ENCODE data around the gene TRPM4.

TRPM4 gene

GRCh38 chr19:49231804-49232203 lies 74.2 kb downstream of the TRPM4 start:
- DNase-seq (ENCODE audit: low spot score): no peak

GRCh38 chr19:49233163-49233562 lies 75.6 kb downstream of the TRPM4 start:
- no peak for DNase-seq (ENCODE audit: low spot score)

GRCh38 chr19:49241769-49242168 lies 84.2 kb downstream of the TRPM4 start:
- DNase-seq (ENCODE audit: low spot score): no peak

- DNase-seq (ENCODE audit: low spot score): no peak
Measured at GRCh38 chr19:49243129-49243528, 85.5 kb downstream of the TRPM4 start.

GRCh38 chr19:49243726-49244125 lies 86.1 kb downstream of the TRPM4 start:
- no peak for DNase-seq (ENCODE audit: low spot score)

GRCh38 chr19:49244256-49244655 lies 86.7 kb downstream of the TRPM4 start:
- DNase-seq (ENCODE audit: low spot score): no peak

GRCh38 chr19:49247676-49248075 lies 90.1 kb downstream of the TRPM4 start:
- no peak for DNase-seq (ENCODE audit: low spot score)

GRCh38 chr19:49249933-49250332 lies 92.3 kb downstream of the TRPM4 start:
- no peak for DNase-seq (ENCODE audit: low spot score)

GRCh38 chr19:49255674-49256073 lies 98.1 kb downstream of the TRPM4 start:
- no peak for DNase-seq (ENCODE audit: low spot score)

GRCh38 chr19:49256691-49257090 lies 99.1 kb downstream of the TRPM4 start:
- no peak for DNase-seq (ENCODE audit: low spot score)

Measured in COLO829 (cell line).